ENCODE results near the gene PLEKHG4B.
"Not testable (repeated sequence)": the region's sequence is repeated elsewhere in the genome, so short reads cannot be mapped to it uniquely, and the experiment has no call there.

The PLEKHG4B gene

GRCh38 chr5:192970-193831 is 101.2 kb downstream of the PLEKHG4B start:
- DNase-seq (ENCODE audit: extremely low spot score, insufficient read length, low read depth) (no peak), FAIRE-seq (no peak)

- no peak for DNase-seq (ENCODE audit: extremely low spot score, insufficient read length, low read depth)
- FAIRE-seq, result no peak
Observed at GRCh38 chr5:194102-194501, 102.1 kb downstream of the PLEKHG4B start.

- FAIRE-seq, result no peak
- no peak for DNase-seq (ENCODE audit: extremely low spot score, insufficient read length, low read depth)
Observed at GRCh38 chr5:194603-195209, 102.7 kb downstream of the PLEKHG4B start.

GRCh38 chr5:195401-196160 is 103.6 kb downstream of the PLEKHG4B start:
- no peak for FAIRE-seq

GRCh38 chr5:196350-196749 is 104.4 kb downstream of the PLEKHG4B start:
- FAIRE-seq (no peak), DNase-seq (ENCODE audit: extremely low spot score, insufficient read length, low read depth) (no peak)

More at GRCh38 chr5:195401-196160, 103.6 kb downstream of the PLEKHG4B start:
- no peak for DNase-seq (ENCODE audit: extremely low spot score, insufficient read length, low read depth)

- not testable (repeated sequence) for FAIRE-seq; DNase-seq (ENCODE audit: extremely low spot score, insufficient read length, low read depth)
Observed at GRCh38 chr5:197031-197430, 105.1 kb downstream of the PLEKHG4B start.

- DNase-seq (ENCODE audit: extremely low spot score, insufficient read length, low read depth) (no peak), FAIRE-seq (no peak)
Observed at GRCh38 chr5:197892-198489, 106.0 kb downstream of the PLEKHG4B start.

- no peak for FAIRE-seq
- DNase-seq (ENCODE audit: extremely low spot score, insufficient read length, low read depth), result no peak
Observed at GRCh38 chr5:198516-199196, 106.7 kb downstream of the PLEKHG4B start.

- FAIRE-seq (no peak), DNase-seq (ENCODE audit: extremely low spot score, insufficient read length, low read depth) (no peak)
Observed at GRCh38 chr5:199197-199949, 107.4 kb downstream of the PLEKHG4B start.

GRCh38 chr5:199950-200645 is 108.1 kb downstream of the PLEKHG4B start:
- no peak for DNase-seq (ENCODE audit: extremely low spot score, insufficient read length, low read depth)
- no peak for FAIRE-seq

GRCh38 chr5:200985-201384 is 109.0 kb downstream of the PLEKHG4B start:
- DNase-seq (ENCODE audit: extremely low spot score, insufficient read length, low read depth) (no peak), FAIRE-seq (no peak)

GRCh38 chr5:201672-202071 is 109.7 kb downstream of the PLEKHG4B start:
- DNase-seq (ENCODE audit: extremely low spot score, insufficient read length, low read depth), result no peak
- no peak for FAIRE-seq

GRCh38 chr5:203246-203930 is 111.4 kb downstream of the PLEKHG4B start:
- DNase-seq (ENCODE audit: extremely low spot score, insufficient read length, low read depth) (no peak), FAIRE-seq (no peak)

- FAIRE-seq (no peak), DNase-seq (ENCODE audit: extremely low spot score, insufficient read length, low read depth) (no peak)
Observed at GRCh38 chr5:204001-204400, 112.0 kb downstream of the PLEKHG4B start.

GRCh38 chr5:204462-204861 is 112.5 kb downstream of the PLEKHG4B start:
- DNase-seq (ENCODE audit: extremely low spot score, insufficient read length, low read depth) (no peak), FAIRE-seq (no peak)

GRCh38 chr5:204966-205670 is 113.2 kb downstream of the PLEKHG4B start:
- DNase-seq (ENCODE audit: extremely low spot score, insufficient read length, low read depth), result no peak
- FAIRE-seq, result no peak

GRCh38 chr5:206406-206805 is 114.4 kb downstream of the PLEKHG4B start:
- no peak for DNase-seq (ENCODE audit: extremely low spot score, insufficient read length, low read depth)
- FAIRE-seq, result no peak

Data from GM18507 (cell line).